Right lobe of liver (tissue), 4 donors: ENCODE data around the gene MED19.

Experiments used
- POLR2A ChIP-seq: fragments of 450-650 bp; IDR thresholded peaks from one replicate; pipeline ENCODE4 v1.6.1; 2017; ENCODE audit warnings: antibody characterized with exemption, mild to moderate bottlenecking
- TF ChIP-seq, protein P1 (sequence below), 4 donors: fragments of 200-600 bp in 3 of 4; fragments of 450-650 bp in 1 of 4; IDR thresholded peaks; one replicate each; pipeline versions ENCODE4 v1.5.1 to v1.8.0; 2016 to 2022; ENCODE audit warnings: antibody characterized with exemption in 4 of 4, mild to moderate bottlenecking in 2 of 4
- donor health status: DM: no; HTN: no; CAD: no.
- donor health status: DM: no; HTN: no; CAD: no.
- donor health status: DM: no; HTN: yes; CAD: no.

DNA sequence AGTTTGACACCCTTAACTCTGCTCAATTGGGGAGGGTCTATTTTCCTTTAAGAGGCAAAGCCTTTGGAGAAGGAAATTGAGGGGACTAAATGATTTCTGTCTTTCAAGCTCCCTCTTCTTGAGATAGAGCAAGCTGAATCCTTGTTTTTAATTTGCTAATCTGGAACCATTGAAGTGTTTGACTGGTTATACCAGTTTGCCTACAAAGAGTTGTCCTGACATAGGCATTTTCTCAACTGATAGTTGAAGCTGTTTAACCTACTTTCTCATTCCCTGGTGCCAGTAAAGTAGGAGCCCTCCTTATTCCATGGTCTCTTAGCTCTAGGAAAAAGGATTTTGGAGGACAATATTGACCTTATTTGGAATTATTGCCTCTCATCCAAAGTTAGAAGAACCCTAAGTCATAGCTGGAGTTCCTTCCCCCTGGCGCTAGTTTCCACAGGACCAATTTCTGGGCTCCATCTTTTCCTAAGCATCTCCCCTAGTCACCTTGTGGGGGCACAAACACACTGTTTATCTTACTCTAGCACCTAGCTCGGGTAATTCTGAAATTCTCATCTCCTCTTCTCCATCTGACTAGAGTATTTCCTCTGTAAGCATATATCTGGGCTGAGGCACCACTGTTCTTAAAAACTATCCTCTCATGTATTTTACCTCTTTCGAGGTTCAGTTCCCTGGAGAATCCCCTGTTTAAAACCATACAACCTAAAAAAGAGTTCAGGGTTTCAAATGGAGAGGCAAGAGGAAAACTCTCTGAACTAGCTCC is 36.7 kb downstream of the MED19 start:
- TF ChIP-seq, protein P1, sequence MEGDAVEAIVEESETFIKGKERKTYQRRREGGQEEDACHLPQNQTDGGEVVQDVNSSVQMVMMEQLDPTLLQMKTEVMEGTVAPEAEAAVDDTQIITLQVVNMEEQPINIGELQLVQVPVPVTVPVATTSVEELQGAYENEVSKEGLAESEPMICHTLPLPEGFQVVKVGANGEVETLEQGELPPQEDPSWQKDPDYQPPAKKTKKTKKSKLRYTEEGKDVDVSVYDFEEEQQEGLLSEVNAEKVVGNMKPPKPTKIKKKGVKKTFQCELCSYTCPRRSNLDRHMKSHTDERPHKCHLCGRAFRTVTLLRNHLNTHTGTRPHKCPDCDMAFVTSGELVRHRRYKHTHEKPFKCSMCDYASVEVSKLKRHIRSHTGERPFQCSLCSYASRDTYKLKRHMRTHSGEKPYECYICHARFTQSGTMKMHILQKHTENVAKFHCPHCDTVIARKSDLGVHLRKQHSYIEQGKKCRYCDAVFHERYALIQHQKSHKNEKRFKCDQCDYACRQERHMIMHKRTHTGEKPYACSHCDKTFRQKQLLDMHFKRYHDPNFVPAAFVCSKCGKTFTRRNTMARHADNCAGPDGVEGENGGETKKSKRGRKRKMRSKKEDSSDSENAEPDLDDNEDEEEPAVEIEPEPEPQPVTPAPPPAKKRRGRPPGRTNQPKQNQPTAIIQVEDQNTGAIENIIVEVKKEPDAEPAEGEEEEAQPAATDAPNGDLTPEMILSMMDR (IDR thresholded peaks at IDR 0.05), result no peak
- no peak for TF ChIP-seq POLR2A
